Tibial nerve (tissue), 4 donors: ENCODE measurements around the gene HDDC3.

Experiments used
- EP300 ChIP-seq, 2 donors: sonication (generic); formaldehyde crosslinking; IDR thresholded peaks; one replicate each; pipeline ENCODE4 v1.6.1; 2017; ENCODE audit warnings: antibody characterized with exemption in 2 of 2, mild to moderate bottlenecking in 1 of 2
- TF ChIP-seq, protein P1 (sequence below), 5 experiments: fragments of 200-600 bp in 3 of 5; fragments of 450-650 bp in 2 of 5; sonication (generic) in 3 of 5; IDR thresholded peaks; one replicate each; pipeline ENCODE4 v1.5.1; 2016 to 2019; ENCODE audit warnings: antibody characterized with exemption in 5 of 5, mild to moderate bottlenecking in 3 of 5, moderate library complexity in 2 of 5

- TF ChIP-seq, protein P1, sequence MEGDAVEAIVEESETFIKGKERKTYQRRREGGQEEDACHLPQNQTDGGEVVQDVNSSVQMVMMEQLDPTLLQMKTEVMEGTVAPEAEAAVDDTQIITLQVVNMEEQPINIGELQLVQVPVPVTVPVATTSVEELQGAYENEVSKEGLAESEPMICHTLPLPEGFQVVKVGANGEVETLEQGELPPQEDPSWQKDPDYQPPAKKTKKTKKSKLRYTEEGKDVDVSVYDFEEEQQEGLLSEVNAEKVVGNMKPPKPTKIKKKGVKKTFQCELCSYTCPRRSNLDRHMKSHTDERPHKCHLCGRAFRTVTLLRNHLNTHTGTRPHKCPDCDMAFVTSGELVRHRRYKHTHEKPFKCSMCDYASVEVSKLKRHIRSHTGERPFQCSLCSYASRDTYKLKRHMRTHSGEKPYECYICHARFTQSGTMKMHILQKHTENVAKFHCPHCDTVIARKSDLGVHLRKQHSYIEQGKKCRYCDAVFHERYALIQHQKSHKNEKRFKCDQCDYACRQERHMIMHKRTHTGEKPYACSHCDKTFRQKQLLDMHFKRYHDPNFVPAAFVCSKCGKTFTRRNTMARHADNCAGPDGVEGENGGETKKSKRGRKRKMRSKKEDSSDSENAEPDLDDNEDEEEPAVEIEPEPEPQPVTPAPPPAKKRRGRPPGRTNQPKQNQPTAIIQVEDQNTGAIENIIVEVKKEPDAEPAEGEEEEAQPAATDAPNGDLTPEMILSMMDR (IDR thresholded peaks at IDR 0.05), result no peak
- no peak for TF ChIP-seq EP300 (IDR thresholded peaks at IDR 0.05)
Measured at GRCh38 chr15:90914305-90915080, 17.9 kb downstream of the HDDC3 start.
